ENCODE results near the gene ANKRD44. TPM values are rescaled to one million over a fixed set of nuclear protein-coding genes. Genes with fewer than 3 reads are reported as not detected.

Gene ANKRD44
- total RNA-seq, 4 donors from 2014 or later, result 1.8 to 6.3 (median 3.0) TPM

DNA sequence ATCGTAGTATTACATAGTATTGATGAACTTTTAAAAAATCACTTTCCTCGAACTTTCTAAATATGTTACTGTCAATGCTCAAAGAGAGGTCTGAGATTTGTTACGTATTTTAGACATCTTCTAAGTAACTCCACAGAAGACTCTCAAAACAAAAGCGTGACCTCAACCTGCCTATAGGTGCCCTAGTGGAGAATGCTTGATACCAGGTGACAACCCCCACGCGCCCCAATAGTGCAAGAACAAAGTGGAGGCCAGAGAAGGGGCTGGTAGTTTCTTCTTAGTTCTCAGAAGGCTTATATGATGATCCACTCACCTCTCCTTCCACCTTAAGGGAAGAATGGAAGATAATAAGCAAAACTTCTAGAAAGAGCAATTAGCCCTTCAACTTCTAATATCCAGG is 102.6 kb downstream of the ANKRD44 start:
- TF ChIP-seq POLR2A (IDR thresholded peaks at IDR 0.05), result no peak
- TF ChIP-seq, protein P1, sequence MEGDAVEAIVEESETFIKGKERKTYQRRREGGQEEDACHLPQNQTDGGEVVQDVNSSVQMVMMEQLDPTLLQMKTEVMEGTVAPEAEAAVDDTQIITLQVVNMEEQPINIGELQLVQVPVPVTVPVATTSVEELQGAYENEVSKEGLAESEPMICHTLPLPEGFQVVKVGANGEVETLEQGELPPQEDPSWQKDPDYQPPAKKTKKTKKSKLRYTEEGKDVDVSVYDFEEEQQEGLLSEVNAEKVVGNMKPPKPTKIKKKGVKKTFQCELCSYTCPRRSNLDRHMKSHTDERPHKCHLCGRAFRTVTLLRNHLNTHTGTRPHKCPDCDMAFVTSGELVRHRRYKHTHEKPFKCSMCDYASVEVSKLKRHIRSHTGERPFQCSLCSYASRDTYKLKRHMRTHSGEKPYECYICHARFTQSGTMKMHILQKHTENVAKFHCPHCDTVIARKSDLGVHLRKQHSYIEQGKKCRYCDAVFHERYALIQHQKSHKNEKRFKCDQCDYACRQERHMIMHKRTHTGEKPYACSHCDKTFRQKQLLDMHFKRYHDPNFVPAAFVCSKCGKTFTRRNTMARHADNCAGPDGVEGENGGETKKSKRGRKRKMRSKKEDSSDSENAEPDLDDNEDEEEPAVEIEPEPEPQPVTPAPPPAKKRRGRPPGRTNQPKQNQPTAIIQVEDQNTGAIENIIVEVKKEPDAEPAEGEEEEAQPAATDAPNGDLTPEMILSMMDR (IDR thresholded peaks at IDR 0.05 in 4 of 5, conservative IDR thresholded peaks at IDR 0.05 in 1 of 5), result no peak
- Histone ChIP-seq H3K4me3 (no peak overlapping the region), H3K27ac (no peak overlapping the region), H3K4me1 (peaks cover 5 to 10% of the 10 kb centered on the region in 2 donors), H3K36me3 (no peaks in the 10 kb centered on the region), H3K9me3 (no peaks in the 10 kb centered on the region), H3K27me3 (no peaks in the 10 kb centered on the region)
- DNase-seq, result no peak
- intact Hi-C loops (cut with DNase I; ENCODE audit: low total_unique reads), result no loop called here
- in situ Hi-C loops (cut with MboI; ENCODE audit: low sequenced_read_pairs in 4 of 4), result no loop called here
- ATAC-seq, result no peak

DNA sequence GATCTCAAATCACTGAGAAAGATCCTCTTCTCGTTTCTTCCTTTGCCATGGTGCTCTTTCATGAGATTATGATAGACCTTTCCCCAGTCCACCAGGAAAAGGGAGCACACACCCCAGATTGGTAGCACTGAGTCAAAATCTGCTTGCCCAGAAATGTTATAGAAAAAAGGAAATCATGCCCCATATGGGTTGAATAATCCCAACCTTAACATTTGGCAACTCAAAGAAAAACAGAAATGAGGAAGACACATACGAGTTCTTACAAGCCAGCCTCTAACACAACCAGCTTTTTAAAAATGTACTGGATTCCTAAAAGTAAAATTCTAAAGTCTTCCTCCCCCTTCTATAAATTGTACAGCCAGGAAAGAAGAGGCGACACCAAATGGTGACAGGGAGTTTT is 103.0 kb downstream of the ANKRD44 start:
- Histone ChIP-seq H3K27ac (no peak overlapping the region), H3K4me3 (no peak overlapping the region), H3K4me1 (peaks cover 5 to 10% of the 10 kb centered on the region in 2 donors), H3K27me3 (no peaks in the 10 kb centered on the region), H3K9me3 (no peaks in the 10 kb centered on the region), H3K36me3 (no peaks in the 10 kb centered on the region)
- no peak for ATAC-seq
- intact Hi-C loops (cut with DNase I; ENCODE audit: low total_unique reads), result no loop called here
- in situ Hi-C loops (cut with MboI; ENCODE audit: low sequenced_read_pairs in 4 of 4), result no loop called here
- TF ChIP-seq, protein P1 (IDR thresholded peaks at IDR 0.05 in 4 of 5, conservative IDR thresholded peaks at IDR 0.05 in 1 of 5), result no peak
- TF ChIP-seq POLR2A (IDR thresholded peaks at IDR 0.05), result no peak
- DNase-seq, result no peak

DNA sequence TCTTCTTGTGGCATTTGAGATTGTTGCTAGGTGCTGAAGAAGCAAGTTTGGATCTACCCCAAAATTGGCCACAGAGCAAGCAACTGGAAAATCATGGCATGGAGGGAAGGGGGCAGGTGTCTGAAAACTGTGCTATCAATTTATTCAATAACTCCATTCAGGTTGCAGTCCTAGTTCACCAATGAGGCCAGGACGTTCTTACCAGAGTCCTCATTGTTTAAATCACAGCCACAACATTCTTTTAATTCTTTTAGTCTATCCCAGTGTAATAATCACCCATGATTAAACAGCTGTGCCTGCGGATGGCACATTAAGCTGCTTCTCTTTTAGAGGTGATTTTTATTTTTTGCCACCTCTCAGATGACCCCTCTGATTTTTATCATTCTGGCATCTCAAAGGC is 103.5 kb downstream of the ANKRD44 start:
- H3K4me3 ChIP-seq, result no peak overlapping the region
- H3K36me3 ChIP-seq, result no peaks in the 10 kb centered on the region
- TF ChIP-seq, protein P1 (IDR thresholded peaks at IDR 0.05 in 4 of 5, conservative IDR thresholded peaks at IDR 0.05 in 1 of 5), result no peak
- TF ChIP-seq POLR2A (IDR thresholded peaks at IDR 0.05), result no peak
- in situ Hi-C loops (cut with MboI; ENCODE audit: low sequenced_read_pairs in 4 of 4) (no loop called here), intact Hi-C loops (cut with DNase I; ENCODE audit: low total_unique reads) (no loop called here)
- no peaks in the 10 kb centered on the region for H3K27me3 ChIP-seq
- ATAC-seq, result no peak
- H3K4me1 ChIP-seq, result peaks cover 5 to 10% of the 10 kb centered on the region in 2 donors
- H3K9me3 ChIP-seq, result no peaks in the 10 kb centered on the region
- no peak for DNase-seq
- H3K27ac ChIP-seq, result no peak overlapping the region

DNA sequence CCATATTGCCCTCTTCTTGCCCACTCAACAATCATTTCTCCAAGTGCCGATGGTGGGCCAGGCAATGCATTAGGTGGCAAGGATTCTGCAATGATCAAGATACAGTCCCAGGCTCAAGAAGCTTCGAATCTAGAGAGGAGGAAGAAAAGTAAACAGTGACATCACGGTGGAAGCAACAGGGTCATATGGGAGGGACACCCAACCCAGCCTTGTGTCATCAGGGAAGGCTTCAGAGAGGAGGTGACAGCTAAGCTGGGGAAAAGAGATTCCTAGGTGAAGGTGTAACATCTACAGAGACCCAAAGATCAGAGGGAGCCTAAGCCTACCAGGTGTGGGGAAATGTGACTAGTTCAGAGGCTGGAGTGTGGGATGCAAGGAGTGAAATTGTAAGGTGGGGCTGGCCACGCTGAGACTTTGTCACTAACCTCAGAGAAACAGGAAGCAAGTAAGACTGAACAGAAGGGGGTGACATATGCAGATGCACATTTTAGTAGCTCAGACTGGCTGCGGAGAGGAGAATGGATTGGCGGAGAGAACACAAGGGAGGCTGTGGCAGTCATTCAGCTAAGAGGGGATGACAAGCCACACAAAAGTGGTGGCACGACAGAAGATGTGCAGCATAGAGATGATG is 104.9 kb downstream of the ANKRD44 start:
- peaks cover 5 to 10% of the 10 kb centered on the region in 2 donors for H3K4me1 ChIP-seq
- TF ChIP-seq POLR2A (IDR thresholded peaks at IDR 0.05), result no peak
- TF ChIP-seq, protein P1 (IDR thresholded peaks at IDR 0.05 in 4 of 5, conservative IDR thresholded peaks at IDR 0.05 in 1 of 5), result no peak
- no peak overlapping the region for H3K4me3 ChIP-seq
- no peak overlapping the region for H3K27ac ChIP-seq
- DNase-seq (no peak), ATAC-seq (no peak)
- intact Hi-C loops (cut with DNase I; ENCODE audit: low total_unique reads) (no loop called here), in situ Hi-C loops (cut with MboI; ENCODE audit: low sequenced_read_pairs in 4 of 4) (no loop called here)
- no peaks in the 10 kb centered on the region for H3K36me3 ChIP-seq
- no peaks in the 10 kb centered on the region for H3K27me3 ChIP-seq
- H3K9me3 ChIP-seq, result no peaks in the 10 kb centered on the region

Data from gastrocnemius medialis (tissue), 4 donors.